Measurements from ENCODE around the gene PLEKHM1. TPM values are rescaled to one million over a fixed set of nuclear protein-coding genes. Genes with fewer than 3 reads are reported as not detected.

PLEKHM1 gene
- total RNA-seq, 1 donor from 2014 or later: 37.0 TPM

Other genes starting within 250 kb of the PLEKHM1 start
- gene SPATA32, start 228.6 kb downstream of the PLEKHM1 start, total RNA-seq: 0.28 and 0.40 TPM in 2 replicates
- 57.4 and 61.0 TPM in 2 replicates for gene MAP3K14, start 173.7 kb downstream of the PLEKHM1 start, total RNA-seq
- 47.9 and 48.3 TPM in 2 replicates for gene ARHGAP27, start 57.9 kb downstream of the PLEKHM1 start, total RNA-seq

Measured in activated CD4-positive, alpha-beta T cell treated with anti-CD3 and anti-CD28 coated beads, Interleukin-2, amount 10 ng/mL, durations not matched to agents 24 days and 14 days (primary cell).